Brain microvascular endothelial cell (primary cell): ENCODE measurements around the gene ARHGAP20.
"Not testable (repeated sequence)": the region's sequence is repeated elsewhere in the genome, so short reads cannot be mapped to it uniquely, and the experiment has no call there.

Source experiments
- DNase-seq: peaks from one replicate; pipeline ENCODE4 v3.0.0-alpha.2; 2020
- H3K27ac ChIP-seq: fragments of 250-450 bp; sonication (Bioruptor Pico); 2 replicates; pipeline ENCODE4 v1.5.1; 2020; ENCODE audit warnings: mild to moderate bottlenecking, moderate library complexity
- H3K27me3 ChIP-seq: fragments of 250-450 bp; sonication (Bioruptor Pico); replicated peaks from 2 replicates; pipeline ENCODE4 v1.5.1; 2020; ENCODE audit warnings: mild to moderate bottlenecking
- H3K36me3 ChIP-seq: fragments of 250-450 bp; sonication (Bioruptor Pico); replicated peaks from 2 replicates; pipeline ENCODE4 v1.5.1; 2020; ENCODE audit warnings: mild to moderate bottlenecking
- H3K4me3 ChIP-seq: 2 replicates; pipeline ENCODE4 v1.5.1; 2011; ENCODE audit warnings: low read depth, mild to moderate bottlenecking, control low read depth, low read length, moderate library complexity
- in situ Hi-C: cut with HindIII; loops from 2 replicates; pipeline ENCODE4 v1.10.0; 2017; ENCODE audit warnings: low sequenced_read_pairs, low pct_ligation_motif_present
- TF ChIP-seq, protein P1 (sequence below): IDR thresholded peaks from 2 replicates; pipeline ENCODE4 v1.5.1; 2011; ENCODE audit warnings: low read depth, mild to moderate bottlenecking, moderate library complexity, low read length, control low read depth, inconsistent platforms; ENCODE audit errors: missing control alignments

ARHGAP20 gene

DNA sequence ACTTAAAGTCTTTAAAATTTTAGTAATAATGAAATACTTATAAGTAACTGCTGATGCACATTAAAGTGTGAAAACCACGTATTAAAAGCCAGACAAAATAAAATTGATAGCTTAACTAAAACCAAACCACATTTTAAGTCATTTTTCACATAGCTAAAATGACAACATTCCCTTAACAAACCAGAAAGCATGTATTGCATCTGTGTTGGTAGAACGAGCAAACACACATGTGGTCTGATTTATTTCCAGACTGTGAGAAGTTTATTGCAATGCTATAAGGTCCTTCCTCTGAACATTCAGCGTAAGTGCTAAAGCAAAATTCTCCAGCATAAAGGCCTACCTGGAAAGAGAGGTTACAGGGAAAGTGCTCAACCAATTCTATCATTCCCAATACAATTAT is 57.8 kb downstream of the ARHGAP20 start:
- Histone ChIP-seq H3K27ac (no peak overlapping the region), H3K36me3 (no peaks in the 10 kb centered on the region), H3K27me3 (no peaks in the 10 kb centered on the region), H3K4me3 (no peak overlapping the region)
- DNase-seq: no peak
- in situ Hi-C loops: no loop called here
- TF ChIP-seq, protein P1, sequence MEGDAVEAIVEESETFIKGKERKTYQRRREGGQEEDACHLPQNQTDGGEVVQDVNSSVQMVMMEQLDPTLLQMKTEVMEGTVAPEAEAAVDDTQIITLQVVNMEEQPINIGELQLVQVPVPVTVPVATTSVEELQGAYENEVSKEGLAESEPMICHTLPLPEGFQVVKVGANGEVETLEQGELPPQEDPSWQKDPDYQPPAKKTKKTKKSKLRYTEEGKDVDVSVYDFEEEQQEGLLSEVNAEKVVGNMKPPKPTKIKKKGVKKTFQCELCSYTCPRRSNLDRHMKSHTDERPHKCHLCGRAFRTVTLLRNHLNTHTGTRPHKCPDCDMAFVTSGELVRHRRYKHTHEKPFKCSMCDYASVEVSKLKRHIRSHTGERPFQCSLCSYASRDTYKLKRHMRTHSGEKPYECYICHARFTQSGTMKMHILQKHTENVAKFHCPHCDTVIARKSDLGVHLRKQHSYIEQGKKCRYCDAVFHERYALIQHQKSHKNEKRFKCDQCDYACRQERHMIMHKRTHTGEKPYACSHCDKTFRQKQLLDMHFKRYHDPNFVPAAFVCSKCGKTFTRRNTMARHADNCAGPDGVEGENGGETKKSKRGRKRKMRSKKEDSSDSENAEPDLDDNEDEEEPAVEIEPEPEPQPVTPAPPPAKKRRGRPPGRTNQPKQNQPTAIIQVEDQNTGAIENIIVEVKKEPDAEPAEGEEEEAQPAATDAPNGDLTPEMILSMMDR: no peak

DNA sequence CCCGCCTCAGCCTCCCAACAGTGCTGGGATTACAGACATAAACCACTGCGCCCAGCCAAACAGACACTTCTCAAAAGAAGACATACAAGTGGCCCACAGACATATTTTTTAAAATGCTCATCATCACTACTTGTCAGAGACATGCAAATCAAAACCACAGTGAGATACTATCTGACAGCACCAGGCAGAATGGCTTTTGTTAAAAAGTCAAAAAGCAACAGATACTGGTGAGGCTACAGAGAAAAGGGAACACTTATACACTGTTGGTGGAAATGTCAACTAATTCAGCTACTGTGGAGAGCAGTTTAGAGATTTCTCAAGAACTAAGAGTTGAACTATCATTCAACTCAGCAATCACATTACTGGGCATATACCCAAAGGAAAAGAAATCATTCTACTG is 67.0 kb downstream of the ARHGAP20 start:
- TF ChIP-seq, protein P1: no peak
- DNase-seq: no peak
- H3K27ac ChIP-seq: no peak overlapping the region
- H3K27me3 ChIP-seq: no peaks in the 10 kb centered on the region
- H3K36me3 ChIP-seq: no peaks in the 10 kb centered on the region
- no peak overlapping the region for H3K4me3 ChIP-seq
- in situ Hi-C loops: no loop called here

DNA sequence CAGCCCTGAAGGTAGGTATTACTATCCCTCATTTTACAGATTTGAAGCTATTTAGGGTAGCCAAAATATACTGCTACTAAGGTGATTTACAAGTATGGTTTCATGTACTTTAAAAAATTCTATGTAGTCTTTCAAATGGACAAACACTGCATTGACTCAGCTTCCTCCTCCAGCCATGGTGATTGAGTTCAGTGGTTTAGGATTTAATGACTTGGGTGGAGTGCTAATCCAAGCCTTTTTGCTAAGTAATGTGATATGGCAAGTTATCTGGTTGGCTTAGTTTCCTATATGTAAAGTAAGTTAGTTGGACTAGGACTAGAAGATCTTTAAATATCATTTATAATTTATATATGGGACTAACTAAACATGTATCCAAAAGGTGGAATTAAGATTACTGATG is 77.9 kb downstream of the ARHGAP20 start:
- H3K27ac ChIP-seq: no peak overlapping the region
- no peaks in the 10 kb centered on the region for H3K36me3 ChIP-seq
- no peaks in the 10 kb centered on the region for H3K27me3 ChIP-seq
- in situ Hi-C loops: no loop called here
- no peak overlapping the region for H3K4me3 ChIP-seq
- no peak for DNase-seq
- TF ChIP-seq, protein P1: no peak

DNA sequence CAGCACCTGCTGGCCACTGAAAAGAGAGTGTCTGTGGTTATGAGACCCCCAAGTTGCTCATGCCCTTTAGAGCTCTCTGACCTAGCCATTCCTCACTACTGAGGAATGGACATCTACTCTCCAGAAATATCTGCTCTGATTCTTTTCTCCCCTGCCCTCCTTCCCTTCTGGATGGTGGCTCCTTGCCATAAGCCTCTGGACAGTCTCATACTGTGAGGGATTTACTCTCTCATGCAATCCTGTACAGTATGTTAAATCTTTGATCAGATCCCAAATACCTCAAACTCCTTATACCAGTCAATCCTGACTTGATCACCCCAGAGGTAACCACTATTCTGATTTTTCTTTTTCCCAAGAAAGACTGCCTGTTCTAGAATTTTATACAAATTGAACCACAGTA is 80.7 kb downstream of the ARHGAP20 start:
- no peak overlapping the region for H3K27ac ChIP-seq
- no peak overlapping the region for H3K4me3 ChIP-seq
- H3K27me3 ChIP-seq: no peaks in the 10 kb centered on the region
- in situ Hi-C loops: no loop called here
- DNase-seq: no peak
- no peaks in the 10 kb centered on the region for H3K36me3 ChIP-seq
- TF ChIP-seq, protein P1: no peak

DNA sequence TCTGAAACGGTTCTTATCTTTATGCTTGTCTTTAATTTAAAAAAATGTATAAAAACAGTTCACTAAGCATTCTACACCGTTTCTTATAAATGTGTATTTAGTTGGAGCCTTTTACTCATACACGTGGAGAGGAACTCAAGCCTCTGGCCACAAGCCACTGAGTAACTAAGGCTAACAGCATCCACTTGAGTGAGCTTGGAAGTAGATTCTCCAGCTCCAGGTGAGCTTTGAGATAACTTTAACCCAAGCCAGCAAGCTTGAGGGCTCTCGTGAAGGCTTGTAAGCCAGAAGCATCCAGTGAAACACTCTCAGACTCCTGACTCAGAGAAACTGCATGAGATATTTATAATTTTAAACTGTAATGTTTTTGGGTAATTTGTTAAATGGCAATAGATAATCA is 82.6 kb downstream of the ARHGAP20 start:
- no peak for DNase-seq
- TF ChIP-seq, protein P1: no peak
- in situ Hi-C loops: no loop called here

DNA sequence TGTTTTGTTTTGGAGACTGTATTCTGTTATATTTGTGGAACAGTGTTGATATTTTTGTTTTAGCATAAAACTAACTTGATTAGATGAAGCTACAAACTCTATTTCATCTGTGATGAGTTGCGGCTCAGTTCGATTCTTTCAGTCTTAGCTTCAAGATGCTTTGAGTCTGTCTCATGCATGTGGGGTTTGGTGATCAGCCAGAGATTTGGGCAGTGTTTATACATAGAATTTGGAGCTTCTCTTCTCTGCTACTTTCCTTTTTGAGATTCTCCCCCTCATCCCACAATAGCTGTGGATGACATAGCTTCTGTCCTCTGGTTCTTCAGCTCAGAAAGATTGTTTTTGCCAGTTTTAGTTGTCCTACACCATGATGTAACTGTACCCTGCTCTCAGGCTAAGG is 90.4 kb downstream of the ARHGAP20 start:
- in situ Hi-C loops: no loop called here
- TF ChIP-seq, protein P1: no peak
- no peak for DNase-seq

More for the DNA sequence above, 82.6 kb downstream of the ARHGAP20 start:
- H3K27ac ChIP-seq: no peak overlapping the region
- H3K4me3 ChIP-seq: no peak overlapping the region
- H3K27me3 ChIP-seq: no peaks in the 10 kb centered on the region
- H3K36me3 ChIP-seq: no peaks in the 10 kb centered on the region

DNA sequence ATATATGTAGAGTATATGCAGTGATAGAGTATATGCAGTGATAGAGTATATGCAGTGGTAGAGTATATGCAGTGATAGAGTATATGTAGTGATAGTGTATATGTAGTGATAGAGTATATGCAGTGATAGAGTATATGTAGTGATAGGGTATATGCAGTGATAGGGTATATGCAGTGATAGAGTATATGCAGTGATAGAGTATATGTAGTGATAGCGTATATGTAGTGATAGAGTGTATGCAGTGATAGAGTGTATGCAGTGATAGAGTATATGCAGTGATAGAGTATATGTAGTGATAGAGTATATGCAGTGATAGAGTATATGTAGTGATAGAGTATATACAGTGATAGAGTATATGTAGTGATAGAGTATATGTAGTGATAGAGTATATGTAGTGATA is 92.9 kb downstream of the ARHGAP20 start:
- in situ Hi-C loops, H3K4me3 ChIP-seq, H3K36me3 ChIP-seq, DNase-seq, H3K27ac ChIP-seq, H3K27me3 ChIP-seq: not testable (repeated sequence)

More for the DNA sequence above, 90.4 kb downstream of the ARHGAP20 start:
- Histone ChIP-seq H3K36me3 (no peaks in the 10 kb centered on the region), H3K27me3 (no peaks in the 10 kb centered on the region), H3K27ac (no peak overlapping the region), H3K4me3 (no peak overlapping the region)
